Smooth muscle cell of the brain vasculature (primary cell): ENCODE data around the gene MFSD2A.
"Not testable (repeated sequence)": the region's sequence is repeated elsewhere in the genome, so short reads cannot be mapped to it uniquely, and the experiment has no call there.

Source experiments
- DNase-seq: peaks from one replicate; pipeline ENCODE4 v3.0.0-alpha.2; 2012; ENCODE audit warnings: low read depth, low spot score

MFSD2A gene

DNA sequence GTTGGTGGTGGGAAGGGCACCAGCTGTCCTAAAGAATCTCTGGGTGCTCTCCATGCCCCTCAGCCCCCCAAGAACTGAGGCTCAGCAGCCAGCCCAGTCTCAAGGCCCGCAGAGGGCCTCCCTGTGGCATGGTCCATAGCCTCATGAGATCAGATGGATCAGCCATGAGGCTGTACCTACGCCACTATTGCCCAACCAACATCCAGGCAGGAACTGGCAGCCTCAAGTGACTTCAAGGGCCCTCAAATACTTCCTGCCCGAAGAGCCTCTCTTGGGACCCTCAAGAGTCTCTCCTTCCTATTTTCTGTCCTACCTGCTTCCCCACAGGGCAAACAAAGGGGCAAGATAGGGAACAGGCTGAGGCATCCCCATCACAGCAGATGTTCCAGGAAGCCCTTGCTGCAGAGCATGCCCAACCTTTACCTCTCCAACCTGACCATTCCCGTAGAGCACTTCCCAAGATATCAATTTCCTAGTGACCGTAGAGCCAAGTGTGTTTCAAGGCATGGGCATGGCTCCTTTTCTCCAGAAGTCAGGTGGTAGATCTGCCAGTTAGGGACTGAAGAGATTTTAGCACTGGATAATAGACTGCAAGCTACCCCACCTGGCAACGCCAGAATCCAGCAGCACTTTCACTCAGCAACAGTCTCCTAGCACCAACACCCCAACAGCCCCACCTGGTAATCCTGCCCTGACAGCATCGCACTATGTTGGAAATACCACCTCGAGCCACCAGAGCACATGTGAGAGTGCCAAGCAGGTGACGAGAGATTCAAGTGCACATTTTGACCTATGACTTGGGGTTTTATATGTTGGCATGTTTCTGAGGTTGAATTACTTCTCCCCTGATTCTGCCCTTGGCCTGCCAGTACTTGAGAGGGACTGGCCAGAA lies 13.7 kb upstream of the MFSD2A start:
- DNase-seq = no peak

GRCh38 chr1:39943471-39944290 lies 11.3 kb upstream of the MFSD2A start:
- no peak for DNase-seq

GRCh38 chr1:39944410-39945112 lies 10.4 kb upstream of the MFSD2A start:
- no peak for DNase-seq

- DNase-seq = no peak
These were observed 8.7 kb upstream of the MFSD2A start for GRCh38 chr1:39946216-39946615.

DNA sequence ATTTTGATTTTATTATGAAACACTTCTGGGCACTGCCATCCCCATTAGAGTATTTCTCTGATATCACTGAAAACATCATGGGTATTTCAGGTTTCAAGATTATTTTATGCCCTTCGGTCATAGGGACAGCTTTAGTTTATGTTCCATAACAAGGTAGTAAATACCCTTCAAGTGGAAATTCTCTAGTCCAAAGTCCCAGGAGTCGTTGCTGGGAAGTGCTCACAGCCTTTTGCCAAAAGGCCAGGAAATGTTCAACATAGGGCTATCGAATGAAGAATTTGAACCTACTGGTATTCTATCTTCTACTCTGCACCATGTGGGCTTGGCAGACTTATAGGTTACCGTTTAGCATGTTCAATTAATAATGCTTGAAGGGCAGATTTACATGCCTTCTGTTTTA lies 7.7 kb upstream of the MFSD2A start:
- DNase-seq = no peak

DNA sequence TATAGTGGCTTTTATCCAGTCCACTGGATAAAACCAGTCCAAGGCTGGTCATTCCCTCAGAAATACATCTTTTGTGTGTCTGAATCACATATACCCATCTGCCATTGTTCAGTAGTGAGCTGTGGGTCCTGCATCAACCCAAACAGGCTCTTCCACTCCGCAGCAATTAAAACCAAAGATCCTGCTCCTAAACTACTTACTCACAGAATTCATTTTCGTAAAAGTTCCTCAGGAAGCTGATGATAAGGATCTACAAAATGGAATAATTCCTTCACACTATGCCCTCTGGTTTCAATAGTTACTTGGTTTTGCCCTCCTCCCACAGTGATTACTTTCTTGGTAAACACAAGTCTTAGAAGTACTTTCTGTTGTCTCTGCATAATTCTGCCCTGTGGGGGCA lies 5.1 kb upstream of the MFSD2A start:
- no peak for DNase-seq

DNA sequence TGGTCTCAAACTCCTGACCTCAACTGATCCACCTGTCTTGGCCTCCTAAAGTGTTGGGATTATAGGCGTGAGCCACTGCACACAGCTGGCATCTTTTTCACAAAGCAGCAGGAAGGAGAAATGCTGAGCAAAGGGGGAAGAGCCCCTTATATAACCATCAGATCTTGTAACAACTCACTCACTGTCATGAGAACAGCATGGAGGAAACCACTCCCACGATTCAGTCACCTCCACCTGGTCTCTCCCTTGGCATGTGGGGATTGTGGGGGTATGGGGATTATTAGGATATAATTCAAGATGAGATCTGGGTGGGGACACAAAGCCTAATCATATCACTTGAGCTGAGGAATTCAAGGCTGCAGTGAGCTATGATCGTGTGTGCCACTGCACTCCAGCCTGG lies 3.0 kb upstream of the MFSD2A start:
- no peak for DNase-seq

GRCh38 chr1:39952359-39953110 lies 2.4 kb upstream of the MFSD2A start:
- no peak for DNase-seq

DNA sequence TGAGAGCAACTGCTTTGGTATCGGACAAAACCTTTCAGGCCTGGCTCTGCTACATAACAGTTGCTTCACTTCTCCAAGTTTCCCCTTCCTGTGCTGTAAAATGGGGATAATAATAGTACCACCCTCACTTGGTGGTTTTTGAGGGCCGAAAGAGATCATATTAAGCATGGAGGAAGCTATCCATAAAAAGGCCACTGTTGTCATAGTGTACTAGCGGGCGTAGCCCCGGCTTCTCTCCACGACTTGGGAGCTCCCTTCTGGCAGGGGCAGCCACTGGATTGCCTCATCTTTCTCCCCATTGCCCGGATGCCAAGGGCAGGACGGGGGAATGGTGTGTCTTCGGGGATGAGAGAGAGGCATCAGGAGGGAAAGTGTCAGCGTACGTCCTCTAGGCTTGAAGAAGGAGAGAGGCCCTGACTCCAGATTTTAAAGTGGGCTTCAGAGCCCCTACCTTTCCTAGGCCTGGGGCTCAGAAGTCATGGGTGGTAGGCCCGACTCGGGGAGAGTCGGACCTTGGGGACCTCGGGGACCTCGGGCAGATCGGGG lies 548 bp upstream of the MFSD2A start:
- no peak for DNase-seq

DNA sequence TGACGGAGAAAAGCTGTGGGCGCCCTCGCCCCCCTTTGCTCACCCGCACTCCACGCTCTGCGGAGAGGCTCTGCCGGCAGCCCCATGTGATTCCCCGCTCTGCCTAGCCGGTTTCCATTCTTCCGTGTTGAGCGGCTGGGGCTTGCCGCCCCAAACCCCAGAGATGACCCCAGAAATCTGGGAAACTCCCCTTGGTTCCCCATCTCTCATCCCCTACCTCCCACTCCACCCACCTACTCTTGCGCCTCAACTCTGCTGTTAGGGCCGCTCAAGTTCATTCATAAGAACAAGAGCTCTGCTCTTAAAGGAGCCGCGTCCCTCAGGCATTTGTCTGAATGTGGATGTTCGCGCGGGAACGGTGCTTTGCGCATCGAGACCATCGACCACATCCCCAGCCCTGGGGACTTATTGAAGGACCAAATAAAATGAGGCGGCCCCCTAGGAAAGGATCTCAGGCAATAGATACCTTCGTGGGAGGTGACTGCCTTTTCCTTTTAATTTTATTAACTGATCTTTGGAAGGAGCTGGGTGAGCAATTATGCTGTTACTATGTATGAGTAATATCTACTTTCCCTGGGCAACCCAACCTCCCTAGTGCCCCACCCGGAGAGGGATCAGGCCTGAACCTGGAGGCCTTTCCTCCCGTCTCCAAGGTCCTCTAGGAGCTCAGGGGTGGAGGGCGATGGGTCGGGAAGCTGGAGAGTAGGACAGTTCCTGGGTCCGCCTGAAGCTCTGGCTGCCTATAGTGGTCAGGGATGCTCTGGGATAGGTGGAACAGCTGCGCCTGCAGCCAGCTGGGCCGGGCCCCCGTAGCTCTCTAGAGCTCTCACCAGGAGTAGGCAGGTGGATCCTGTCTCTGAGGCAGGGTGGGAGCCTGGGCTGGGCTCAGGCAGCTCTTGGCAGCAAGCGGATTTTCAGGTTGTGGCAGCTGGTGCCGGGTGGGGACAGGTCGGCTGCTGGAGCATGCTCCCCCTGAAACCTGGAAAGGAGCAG lies 898 bp downstream of the MFSD2A start:
- DNase-seq = no peak

DNA sequence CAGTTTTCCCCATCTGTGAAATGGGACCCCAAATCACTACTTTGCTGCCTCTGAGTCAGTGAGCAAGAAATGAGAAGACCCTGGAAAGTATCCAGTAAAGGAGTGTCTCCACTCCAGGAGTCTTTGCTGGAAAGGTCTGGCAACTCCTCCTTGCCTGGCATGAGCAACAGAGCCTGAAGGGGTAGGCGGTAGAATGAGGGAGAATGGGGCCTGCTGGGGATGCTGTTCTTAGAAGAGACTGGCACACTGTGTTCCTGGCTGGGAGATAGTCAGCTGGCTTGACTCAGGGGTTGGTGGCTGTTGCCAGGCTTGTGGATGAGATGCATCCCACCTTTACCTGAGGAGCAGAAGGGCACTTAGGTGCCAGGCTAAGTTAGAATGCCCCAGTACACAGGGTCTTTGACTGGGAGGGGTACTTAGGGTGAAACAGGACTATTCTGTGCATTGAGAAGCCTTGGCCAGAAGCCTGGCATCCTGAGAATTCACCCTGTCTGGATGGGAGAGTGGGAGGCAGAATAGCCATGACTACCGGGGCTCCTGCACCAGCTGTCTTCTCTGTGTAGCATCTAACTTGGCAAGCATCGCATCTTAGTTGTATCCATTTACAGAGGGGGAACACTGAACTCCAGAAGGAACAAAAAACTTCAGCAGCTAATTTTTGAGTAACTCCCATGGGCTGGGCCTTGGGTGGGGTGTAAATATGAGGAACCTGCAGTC lies 2.5 kb downstream of the MFSD2A start:
- no peak for DNase-seq

DNA sequence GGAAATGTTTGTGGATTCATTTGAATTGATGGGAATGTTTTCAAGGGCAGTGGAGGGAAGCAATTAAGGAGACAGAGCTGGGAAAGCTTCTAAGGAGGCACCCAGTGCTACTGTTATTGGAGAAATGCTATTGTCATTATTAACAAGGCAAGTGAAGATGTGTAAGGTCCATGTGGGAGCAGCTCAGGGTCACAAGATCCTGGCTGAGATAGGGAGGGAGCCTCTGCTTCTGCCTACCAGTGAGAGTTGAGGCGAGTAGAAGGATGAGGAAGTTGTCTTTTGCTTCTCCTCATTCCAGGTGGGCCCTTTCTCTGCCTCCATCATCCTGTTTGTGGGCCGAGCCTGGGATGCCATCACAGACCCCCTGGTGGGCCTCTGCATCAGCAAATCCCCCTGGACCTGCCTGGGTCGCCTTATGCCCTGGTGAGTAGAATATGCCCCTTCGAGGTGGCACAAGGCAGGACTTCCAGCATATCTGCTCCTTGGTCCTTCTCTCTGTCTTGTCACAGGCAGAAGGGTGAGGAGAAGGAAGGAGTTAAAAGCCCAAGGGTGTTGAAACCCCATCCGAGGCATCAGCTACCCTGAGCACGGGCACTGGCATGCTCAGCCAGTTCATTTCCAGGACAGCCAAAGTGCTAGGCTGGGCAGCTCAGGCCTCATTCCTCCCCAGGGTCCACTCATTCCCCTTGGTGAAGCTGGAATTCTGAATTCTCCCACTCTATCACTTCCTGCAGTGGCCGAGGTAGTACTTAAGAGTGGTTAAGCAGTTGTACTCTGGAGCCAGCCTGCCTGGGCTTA lies 3.7 kb downstream of the MFSD2A start:
- DNase-seq = no peak

DNA sequence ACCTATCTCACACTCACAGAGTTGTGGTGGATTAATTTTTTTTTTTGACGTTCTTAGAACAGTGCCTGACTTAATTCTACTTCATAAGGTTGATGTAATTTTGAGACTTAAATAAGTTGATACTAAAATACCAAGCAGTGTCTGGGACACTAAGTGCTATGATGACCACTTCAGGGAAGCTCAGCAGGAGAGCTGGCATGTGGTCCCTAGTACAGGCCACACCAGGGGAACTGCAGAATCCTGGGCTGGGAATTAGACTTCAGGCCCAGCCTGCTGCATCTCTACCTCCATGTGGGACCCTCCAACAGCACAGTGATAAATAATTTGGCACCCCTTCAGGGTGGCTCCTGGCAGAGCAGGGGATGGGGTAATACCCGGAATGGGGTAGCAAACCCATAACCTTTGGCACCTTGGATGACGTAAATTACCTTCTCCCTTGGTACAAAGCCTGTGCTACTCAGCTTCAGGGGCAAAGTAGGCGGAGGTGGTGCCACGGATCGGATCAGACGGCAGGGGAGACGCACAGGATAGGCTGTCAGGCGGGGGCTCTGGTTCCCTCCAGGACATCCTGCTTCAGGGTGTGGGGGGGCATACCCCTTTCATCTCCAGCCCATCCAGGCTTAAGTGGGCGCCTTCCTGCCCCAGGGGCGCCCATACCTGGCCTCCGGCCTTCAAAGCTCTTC lies 4.8 kb downstream of the MFSD2A start:
- DNase-seq = no peak

DNA sequence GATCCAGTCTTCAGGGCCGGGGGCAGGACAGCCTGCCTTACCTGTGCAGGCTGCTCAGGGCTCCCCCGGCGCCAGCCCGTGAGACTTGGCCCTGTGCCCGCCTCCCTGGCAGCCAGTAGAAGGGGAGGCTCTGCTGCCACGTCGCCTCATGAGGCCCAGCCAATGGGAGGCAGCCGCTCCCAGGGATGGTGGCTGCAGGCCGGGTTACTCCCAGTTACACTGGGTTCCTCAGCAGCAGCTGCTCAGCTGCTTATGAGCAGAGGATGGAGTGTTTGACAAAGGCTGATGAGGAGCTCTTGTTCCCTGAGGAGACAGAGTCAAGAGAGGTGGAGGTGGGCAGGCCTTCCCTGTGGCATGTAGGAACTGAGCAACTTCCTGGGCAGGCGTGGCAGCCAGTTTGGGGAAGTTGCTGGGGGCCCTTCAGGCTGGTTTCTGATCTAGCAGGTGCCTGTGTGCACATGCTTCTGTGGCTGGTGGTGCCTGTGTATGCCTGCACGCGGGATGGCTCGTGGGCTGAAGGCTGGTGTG lies 5.5 kb downstream of the MFSD2A start:
- DNase-seq = no peak

DNA sequence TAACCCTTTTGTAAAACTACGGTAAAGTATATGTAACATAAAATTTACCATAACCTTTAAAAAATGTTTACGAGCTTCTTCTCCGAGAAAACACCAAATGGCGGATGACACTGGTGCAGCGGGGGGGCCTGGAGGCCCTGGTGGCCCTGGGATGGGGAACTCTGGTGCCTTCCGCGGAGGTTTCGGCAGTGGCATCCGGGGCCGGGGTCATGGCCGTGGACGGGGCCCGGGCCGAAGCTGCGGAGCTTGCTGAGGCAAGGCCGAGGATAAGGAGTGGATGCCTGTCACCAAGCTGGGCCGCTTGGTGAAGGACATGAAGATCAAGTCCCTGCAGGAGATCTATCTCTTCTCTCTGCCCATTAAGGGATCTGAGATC lies 7.5 kb downstream of the MFSD2A start:
- no peak for DNase-seq

- DNase-seq = not testable (repeated sequence)
These were observed 8.0 kb downstream of the MFSD2A start for GRCh38 chr1:39962964-39963363.

DNA sequence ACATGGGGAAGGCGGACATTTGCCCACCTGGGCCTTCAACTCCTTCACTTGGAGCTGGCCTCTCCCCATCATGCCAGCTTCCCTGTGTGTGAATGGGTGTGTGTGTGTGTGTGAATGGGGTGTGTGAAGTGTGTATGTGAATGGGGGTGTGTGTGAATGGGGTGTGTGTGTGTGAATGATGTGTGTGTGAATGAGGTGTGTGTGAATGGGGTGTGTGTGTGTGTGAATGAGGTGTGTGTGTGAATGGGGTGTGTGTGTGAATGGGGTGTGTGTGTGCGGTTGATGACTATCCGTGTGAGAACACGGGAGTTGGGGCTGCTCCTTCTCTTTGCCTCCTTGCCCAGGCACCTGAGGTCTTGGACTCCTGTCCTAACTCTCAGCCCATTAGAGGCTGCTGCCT lies 9.6 kb downstream of the MFSD2A start:
- no peak for DNase-seq

GRCh38 chr1:39965044-39965443 lies 10.1 kb downstream of the MFSD2A start:
- no peak for DNase-seq
